ENCODE data around the gene VWF.

VWF gene

DNA sequence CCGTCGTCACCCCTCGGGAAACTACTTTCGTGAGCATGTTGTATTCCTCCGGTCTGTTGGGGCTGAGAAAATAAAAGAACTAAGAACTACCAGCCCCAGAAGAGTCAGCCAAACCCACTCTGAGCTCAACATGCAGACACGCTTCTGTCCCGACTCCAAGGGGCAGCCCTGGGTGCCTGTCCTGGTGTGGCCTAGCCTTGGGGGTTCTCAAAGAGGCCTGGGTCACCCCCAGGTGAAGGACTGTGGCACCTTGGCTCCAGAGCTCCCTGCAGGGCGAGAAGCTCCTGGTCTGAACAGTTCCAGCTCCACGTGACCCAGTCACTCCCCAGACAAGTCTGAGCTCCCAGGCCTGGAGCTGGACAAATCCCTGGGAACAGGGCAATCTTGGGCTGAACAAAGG, 87.0 kb downstream of the VWF start:
- TF ChIP-seq CTCF (IDR thresholded peaks at IDR 0.05; ENCODE audit: insufficient read depth, low read depth, low read length, missing control alignments): no peak
- no peak for DNase-seq (ENCODE audit: low read depth)
- no peak overlapping the region for H3K4me3 ChIP-seq (ENCODE audit: low read length)

DNA sequence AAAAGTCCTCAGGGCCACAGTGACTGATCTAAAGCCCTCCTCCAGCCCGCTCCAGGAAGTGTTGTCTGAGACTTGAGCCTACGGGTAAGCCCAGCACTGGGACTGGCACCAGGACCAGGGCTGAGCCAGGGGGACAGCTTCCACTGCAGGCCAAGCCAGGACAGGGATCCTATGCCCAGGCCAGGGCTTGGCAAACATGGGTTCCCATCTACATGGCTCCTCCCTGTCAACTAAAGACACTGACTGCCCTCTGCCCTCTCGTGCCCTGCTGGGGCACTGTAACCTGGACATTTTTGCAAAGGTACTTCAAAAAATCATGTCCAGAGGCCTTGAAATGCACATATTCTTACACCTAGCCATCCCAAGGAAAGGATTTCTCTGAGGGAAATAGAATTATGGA, 88.0 kb downstream of the VWF start:
- DNase-seq (ENCODE audit: low read depth): no peak
- no peak overlapping the region for H3K4me3 ChIP-seq (ENCODE audit: low read length)
- TF ChIP-seq CTCF (IDR thresholded peaks at IDR 0.05; ENCODE audit: insufficient read depth, low read depth, low read length, missing control alignments): no peak

- TF ChIP-seq CTCF (IDR thresholded peaks at IDR 0.05; ENCODE audit: insufficient read depth, low read depth, low read length, missing control alignments): no peak
- DNase-seq (ENCODE audit: low read depth): no peak
- no peak overlapping the region for H3K4me3 ChIP-seq (ENCODE audit: low read length)
Observed at GRCh38 chr12:6034596-6034995, 89.9 kb downstream of the VWF start.

DNA sequence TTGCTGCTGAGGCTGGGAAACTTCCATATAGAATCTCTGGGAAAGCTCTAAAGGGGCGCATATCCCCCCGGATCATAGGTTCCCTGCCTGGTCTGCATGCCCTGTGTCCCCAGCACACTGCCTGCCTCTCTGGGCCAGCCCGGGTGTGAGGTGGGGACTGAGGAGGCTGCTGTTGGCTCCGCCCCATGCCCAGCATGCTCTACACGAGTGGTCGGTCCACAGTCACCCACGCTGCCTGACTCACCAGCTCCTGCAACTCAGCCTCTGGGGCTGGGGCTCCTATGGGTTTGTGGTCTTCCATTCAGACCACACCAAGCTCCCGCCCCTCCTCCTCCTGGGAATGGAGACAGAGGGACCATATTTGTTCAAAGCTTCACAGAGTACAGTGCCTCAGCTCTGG, 90.9 kb downstream of the VWF start:
- no peak for TF ChIP-seq CTCF (IDR thresholded peaks at IDR 0.05; ENCODE audit: insufficient read depth, low read depth, low read length, missing control alignments)
- H3K4me3 ChIP-seq (ENCODE audit: low read length): no peak overlapping the region
- DNase-seq (ENCODE audit: low read depth): no peak

- TF ChIP-seq CTCF (IDR thresholded peaks at IDR 0.05; ENCODE audit: insufficient read depth, low read depth, low read length, missing control alignments): no peak
- DNase-seq (ENCODE audit: low read depth): no peak
- no peak overlapping the region for H3K4me3 ChIP-seq (ENCODE audit: low read length)
Observed at GRCh38 chr12:6032726-6033125, 91.7 kb downstream of the VWF start.

- TF ChIP-seq CTCF (IDR thresholded peaks at IDR 0.05; ENCODE audit: insufficient read depth, low read depth, low read length, missing control alignments): no peak
- DNase-seq (ENCODE audit: low read depth): no peak
- no peak overlapping the region for H3K4me3 ChIP-seq (ENCODE audit: low read length)
Observed at GRCh38 chr12:6031001-6031400, 93.5 kb downstream of the VWF start.

DNA sequence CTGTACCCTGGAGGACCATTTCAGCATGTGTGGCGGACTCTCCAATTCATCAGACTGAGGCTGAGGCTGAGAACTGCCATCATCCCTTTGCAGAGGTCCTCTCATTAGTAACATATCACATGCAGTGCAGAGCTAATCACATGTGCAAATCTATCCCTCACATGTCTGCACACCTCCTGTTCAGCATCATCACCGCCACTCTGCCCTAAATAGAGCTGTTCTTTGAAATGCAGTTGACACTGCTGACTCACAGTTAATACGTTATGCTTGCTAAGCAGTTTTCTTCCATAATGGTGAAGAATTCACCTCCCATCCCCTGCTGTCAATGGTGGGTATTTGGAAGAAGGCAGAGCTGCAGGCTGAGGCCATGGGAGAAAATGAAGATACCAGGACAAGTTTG, 94.4 kb downstream of the VWF start:
- TF ChIP-seq CTCF (IDR thresholded peaks at IDR 0.05; ENCODE audit: insufficient read depth, low read depth, low read length, missing control alignments): no peak
- no peak for DNase-seq (ENCODE audit: low read depth)
- no peak overlapping the region for H3K4me3 ChIP-seq (ENCODE audit: low read length)
